K562 treated with DMSO at 1 percent for 48 hours (cell line): ENCODE data around the gene HDGFL3. TPM values are rescaled to one million over a fixed set of nuclear protein-coding genes. Genes with fewer than 3 reads are reported as not detected.

ENCODE experiments used
- total RNA-seq: library from RNA; unstranded; fragments of 300-600 nt; gene quantifications from 2 replicates; pipeline ENCODE4 v1.2.3, GENCODE V29; 2022; ENCODE audit warnings: low replicate concordance; ENCODE audit errors: extremely low read depth

The HDGFL3 gene
- not detected in 2 replicates for total RNA-seq

DNA sequence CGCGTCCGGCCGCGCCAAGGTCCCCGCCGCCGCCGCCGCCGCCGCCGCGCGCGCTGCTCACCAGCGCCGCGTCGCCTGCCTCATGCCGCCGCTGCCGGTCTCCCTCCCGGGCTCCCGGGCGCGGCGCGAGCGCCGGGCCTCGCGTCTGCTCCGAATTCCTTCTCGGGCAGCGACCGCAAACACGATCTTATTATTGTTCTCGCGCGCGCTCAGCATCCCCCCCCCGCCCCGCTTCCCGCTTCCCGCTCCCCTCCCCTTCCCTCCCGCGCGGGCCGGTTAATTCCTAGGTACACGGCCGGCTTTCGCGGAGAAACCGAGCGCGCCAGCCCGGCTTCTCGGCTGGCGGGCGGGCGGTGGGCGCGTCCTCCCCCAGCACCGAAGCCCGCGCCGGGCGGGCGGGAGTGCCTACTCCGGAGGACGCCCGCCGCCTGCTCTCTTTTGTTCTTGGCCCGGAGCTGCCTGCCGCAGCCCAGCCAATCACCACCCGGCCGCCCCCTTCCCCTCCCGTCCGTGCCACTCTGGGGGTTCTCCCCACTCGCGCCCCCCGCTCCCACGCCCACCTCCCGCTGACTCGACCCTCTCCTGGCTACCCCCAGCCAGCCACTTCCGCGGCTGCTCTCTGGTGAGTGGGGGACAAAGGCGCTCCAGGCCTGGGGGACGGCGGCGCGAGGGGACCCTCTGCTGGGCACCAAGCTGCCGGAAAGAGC is at the start of gene HDGFL3:
Gene HDGFL3, minus strand, starts transcription at position 164 of the 707 bp plus-strand sequence. CDS start 409 bp downstream, outside the sequence.

DNA sequence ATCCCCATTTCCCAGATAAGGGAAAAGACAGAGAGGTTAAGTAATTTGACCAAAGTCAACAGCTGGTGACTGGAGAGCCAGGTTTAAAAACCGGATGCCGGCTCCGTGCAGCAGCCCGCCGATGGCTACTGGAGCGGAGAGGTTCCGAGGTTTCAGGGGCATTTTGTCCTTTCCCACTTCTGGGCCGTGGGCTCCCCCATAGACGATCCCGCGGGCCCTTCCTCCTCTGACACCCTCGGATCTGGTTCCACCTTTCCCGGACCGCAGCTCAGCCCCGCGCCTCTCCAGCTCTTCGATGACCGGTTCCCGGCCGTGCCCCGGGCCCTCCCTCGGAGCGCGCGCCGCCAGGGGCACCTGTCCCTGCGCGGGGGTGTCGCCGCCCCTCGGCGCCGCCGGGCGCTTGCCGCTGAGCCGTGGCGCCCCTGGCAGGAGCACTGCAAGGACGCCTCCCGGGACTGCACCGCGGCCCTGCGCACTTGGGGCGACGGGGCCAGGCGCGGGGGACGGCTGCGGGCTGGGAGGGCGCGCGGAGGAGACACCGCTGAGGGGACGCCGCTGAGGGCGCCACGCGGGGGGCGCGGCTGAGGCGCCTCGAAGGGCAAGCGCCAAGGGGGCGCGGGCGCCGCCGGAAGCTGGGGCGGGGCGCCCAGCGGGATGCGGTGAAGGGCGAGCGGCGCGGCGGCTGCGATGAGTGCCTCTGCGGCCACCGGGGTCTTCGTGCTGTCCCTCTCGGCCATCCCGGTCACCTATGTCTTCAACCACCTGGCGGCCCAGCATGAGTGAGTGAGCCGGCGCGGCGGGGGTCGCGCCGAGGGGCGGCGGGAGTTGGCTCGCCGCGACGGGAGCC is 100.4 kb downstream of the HDGFL3 start, which contains the start of gene TM6SF1:
Gene TM6SF1, plus strand, starts transcription at position 652 of the 847 bp plus-strand sequence. Its CDS starts 36 bp downstream, at position 688.

Other genes with a start within 250 kb of the HDGFL3 start
- not detected in 2 replicates for gene RAMAC, start 221.6 kb downstream of the HDGFL3 start, total RNA-seq
- not detected in 2 replicates for gene C15orf40, start 196.2 kb downstream of the HDGFL3 start, total RNA-seq
- gene BTBD1, start 140.6 kb downstream of the HDGFL3 start, total RNA-seq = not detected in 2 replicates
- not detected in 2 replicates for gene TM6SF1, start 100.2 kb downstream of the HDGFL3 start, total RNA-seq
- not detected in 2 replicates for gene BNC1, start 76.8 kb upstream of the HDGFL3 start, total RNA-seq
- not detected in 2 replicates for gene SH3GL3, start 239.5 kb upstream of the HDGFL3 start, total RNA-seq